Measurements from ENCODE around the gene TMEM273. TPM values are rescaled to one million over a fixed set of nuclear protein-coding genes. Genes with fewer than 3 reads are reported as not detected.

TMEM273 gene
- total and polyA plus RNA-seq, 10 of the 15 experiments (the other 5 are each of a cell fraction or from before 2014, with no cell fraction given), result 10.3 to 46.3 (median 26.4) TPM

- TF ChIP-seq FOXM1 (IDR thresholded peaks at IDR 0.05; ENCODE audit: low read depth, low read length) (no peak), RB1 (IDR thresholded peaks at IDR 0.05; ENCODE audit: borderline replicate concordance) (no peak), HDAC6 (IDR thresholded peaks at IDR 0.05; ENCODE audit: unreplicated experiment) (no peak), CREB1 (IDR thresholded peaks at IDR 0.05; ENCODE audit: low read depth) (no peak), YBX1 (IDR thresholded peaks at IDR 0.05) (no peak), HSF1 (IDR thresholded peaks at IDR 0.05; ENCODE audit: low read depth, low read length) (no peak), NBN (IDR thresholded peaks at IDR 0.05) (no peak), BCL11A (IDR thresholded peaks at IDR 0.05; ENCODE audit: low read depth, low read length) (no peak), POLR2AphosphoS2 (IDR thresholded peaks at IDR 0.05; ENCODE audit: low read depth, low read length) (no peak), POLR2A (IDR thresholded peaks at IDR 0.05; ENCODE audit: low read depth, low read length) (no peak), SMARCA5 (IDR thresholded peaks at IDR 0.05) (no peak), CBX5 (IDR thresholded peaks at IDR 0.05; ENCODE audit: low read depth) (no peak), KDM1A (IDR thresholded peaks at IDR 0.05; ENCODE audit: borderline replicate concordance) (no peak), ZNF24 (IDR thresholded peaks at IDR 0.05) (no peak), CHD1 (IDR thresholded peaks at IDR 0.05; ENCODE audit: low read depth, low read length) (no peak), TCF7 (IDR thresholded peaks at IDR 0.05; ENCODE audit: borderline replicate concordance) (no peak)
- TF ChIP-seq, protein P1, sequence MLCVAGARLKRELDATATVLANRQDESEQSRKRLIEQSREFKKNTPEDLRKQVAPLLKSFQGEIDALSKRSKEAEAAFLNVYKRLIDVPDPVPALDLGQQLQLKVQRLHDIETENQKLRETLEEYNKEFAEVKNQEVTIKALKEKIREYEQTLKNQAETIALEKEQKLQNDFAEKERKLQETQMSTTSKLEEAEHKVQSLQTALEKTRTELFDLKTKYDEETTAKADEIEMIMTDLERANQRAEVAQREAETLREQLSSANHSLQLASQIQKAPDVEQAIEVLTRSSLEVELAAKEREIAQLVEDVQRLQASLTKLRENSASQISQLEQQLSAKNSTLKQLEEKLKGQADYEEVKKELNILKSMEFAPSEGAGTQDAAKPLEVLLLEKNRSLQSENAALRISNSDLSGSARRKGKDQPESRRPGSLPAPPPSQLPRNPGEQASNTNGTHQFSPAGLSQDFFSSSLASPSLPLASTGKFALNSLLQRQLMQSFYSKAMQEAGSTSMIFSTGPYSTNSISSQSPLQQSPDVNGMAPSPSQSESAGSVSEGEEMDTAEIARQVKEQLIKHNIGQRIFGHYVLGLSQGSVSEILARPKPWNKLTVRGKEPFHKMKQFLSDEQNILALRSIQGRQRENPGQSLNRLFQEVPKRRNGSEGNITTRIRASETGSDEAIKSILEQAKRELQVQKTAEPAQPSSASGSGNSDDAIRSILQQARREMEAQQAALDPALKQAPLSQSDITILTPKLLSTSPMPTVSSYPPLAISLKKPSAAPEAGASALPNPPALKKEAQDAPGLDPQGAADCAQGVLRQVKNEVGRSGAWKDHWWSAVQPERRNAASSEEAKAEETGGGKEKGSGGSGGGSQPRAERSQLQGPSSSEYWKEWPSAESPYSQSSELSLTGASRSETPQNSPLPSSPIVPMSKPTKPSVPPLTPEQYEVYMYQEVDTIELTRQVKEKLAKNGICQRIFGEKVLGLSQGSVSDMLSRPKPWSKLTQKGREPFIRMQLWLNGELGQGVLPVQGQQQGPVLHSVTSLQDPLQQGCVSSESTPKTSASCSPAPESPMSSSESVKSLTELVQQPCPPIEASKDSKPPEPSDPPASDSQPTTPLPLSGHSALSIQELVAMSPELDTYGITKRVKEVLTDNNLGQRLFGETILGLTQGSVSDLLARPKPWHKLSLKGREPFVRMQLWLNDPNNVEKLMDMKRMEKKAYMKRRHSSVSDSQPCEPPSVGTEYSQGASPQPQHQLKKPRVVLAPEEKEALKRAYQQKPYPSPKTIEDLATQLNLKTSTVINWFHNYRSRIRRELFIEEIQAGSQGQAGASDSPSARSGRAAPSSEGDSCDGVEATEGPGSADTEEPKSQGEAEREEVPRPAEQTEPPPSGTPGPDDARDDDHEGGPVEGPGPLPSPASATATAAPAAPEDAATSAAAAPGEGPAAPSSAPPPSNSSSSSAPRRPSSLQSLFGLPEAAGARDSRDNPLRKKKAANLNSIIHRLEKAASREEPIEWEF (IDR thresholded peaks at IDR 0.05; ENCODE audit: insufficient replicate concordance, low read depth, low read length), result no peak
- no peaks in the 10 kb centered on the region for H3K79me2 ChIP-seq (ENCODE audit: control insufficient read depth, insufficient read depth, low read length)
- no peaks in the 10 kb centered on the region for H3K36me3 ChIP-seq (ENCODE audit: control insufficient read depth in 2 of 2, insufficient read depth in 2 of 2, low read length in 1 of 2)
- no peaks in the 10 kb centered on the region; the same call in 2 of the 3 replicates for H3K9me3 ChIP-seq (replicated peaks; ENCODE audit: control insufficient read depth, insufficient read depth, low read length)
- DNase-seq (ENCODE audit: low read depth, low spot score), result no peak
- H3K27me3 ChIP-seq (replicated peaks in 1 of 2; ENCODE audit: control insufficient read depth in 2 of 2, insufficient read depth in 2 of 2, low read length in 1 of 2), result no peaks in the 10 kb centered on the region
- RAD21 ChIA-PET (ENCODE audit: unreplicated experiment), result interaction anchor here (1.9 kb wide), 1 partner anchor 100 kb away, joined by 5 read pairs; no protein-coding TSS in a partner anchor
- intact Hi-C loops (cut with micrococcal nuclease; ENCODE audit: unreplicated experiment), result no loop called here
- no peak overlapping the region for H3K4me3 ChIP-seq
- H3K9ac ChIP-seq (ENCODE audit: control insufficient read depth, insufficient read depth, low read length), result no peak overlapping the region
- POLR2A ChIA-PET, result no interaction called here
- no peak overlapping the region for H3K27ac ChIP-seq (ENCODE audit: control insufficient read depth, insufficient read depth)
- H4K20me1 ChIP-seq (ENCODE audit: control insufficient read depth, insufficient read depth), result no peaks in the 10 kb centered on the region
- CTCF ChIA-PET, result no interaction called here
- no peak overlapping the region for H3K4me2 ChIP-seq (ENCODE audit: control insufficient read depth, insufficient read depth)
- in situ Hi-C loops (cut with MboI), result no loop called here
- FAIRE-seq, result no peak
- WGBS (ENCODE audit: insufficient coverage, insufficient replicate concordance, low lambda C conversion rate, missing lambda C conversion rate), result 74% methylated on average over 4 of the region's 4 CpGs
- no TSS peak for BruUV-seq (replicated peaks)
- no peak for ATAC-seq
- H2AFZ ChIP-seq (ENCODE audit: control insufficient read depth, low read depth, low read length), result no peak overlapping the region
- SMC1A ChIA-PET (ENCODE audit: uncharacterized antibody, unreplicated experiment), result no interaction called here
- H3K4me1 ChIP-seq (ENCODE audit: control insufficient read depth, insufficient read depth, low read length), result no peaks in the 10 kb centered on the region
These were observed 35.1 kb downstream of the TMEM273 start for GRCh38 chr10:49153115-49153514.

Measured in GM12878 (cell line).